PFSK-1 (cell line): Measurements from ENCODE around the gene ZNF740.

Experiments
- POLR2AphosphoS5 ChIP-seq: IDR thresholded peaks from 2 replicates; pipeline ENCODE4 v1.6.1; 2012; ENCODE audit warnings: low read depth, mild to moderate bottlenecking, control low read depth, low read length, moderate library complexity
- TF ChIP-seq, protein P1 (sequence below), 2 experiments: IDR thresholded peaks; 2 replicates each; pipeline versions ENCODE4 v1.6.1 to v1.8.0; 2011 to 2012; ENCODE audit warnings: low read depth in 2 of 2, low read length in 2 of 2, control low read depth in 1 of 2, inconsistent platforms in 1 of 2, mild to moderate bottlenecking in 1 of 2, moderate library complexity in 1 of 2; ENCODE audit not compliant: insufficient read depth in 1 of 2

DNA sequence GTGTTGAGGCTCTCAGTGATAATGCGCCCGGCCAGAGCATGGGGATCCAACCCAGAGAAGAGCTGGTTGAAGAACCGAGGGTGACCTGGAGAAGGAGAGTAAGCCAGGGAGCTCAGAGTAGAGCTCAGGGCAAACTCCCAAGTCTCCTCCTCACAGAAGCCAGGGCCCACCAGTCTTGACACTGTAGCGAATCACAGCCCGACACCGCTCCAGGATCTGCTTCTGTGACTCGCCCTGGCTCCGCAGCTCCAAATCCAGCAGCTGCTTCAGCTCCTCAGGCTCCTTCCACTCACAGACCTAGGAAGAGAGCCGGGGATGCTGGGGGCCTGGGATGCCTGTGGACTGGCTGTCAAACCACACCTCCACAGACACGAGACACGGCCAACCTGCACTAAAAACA, 8.2 kb upstream of the ZNF740 start:
- no peak for TF ChIP-seq POLR2AphosphoS5
- TF ChIP-seq, protein P1, sequence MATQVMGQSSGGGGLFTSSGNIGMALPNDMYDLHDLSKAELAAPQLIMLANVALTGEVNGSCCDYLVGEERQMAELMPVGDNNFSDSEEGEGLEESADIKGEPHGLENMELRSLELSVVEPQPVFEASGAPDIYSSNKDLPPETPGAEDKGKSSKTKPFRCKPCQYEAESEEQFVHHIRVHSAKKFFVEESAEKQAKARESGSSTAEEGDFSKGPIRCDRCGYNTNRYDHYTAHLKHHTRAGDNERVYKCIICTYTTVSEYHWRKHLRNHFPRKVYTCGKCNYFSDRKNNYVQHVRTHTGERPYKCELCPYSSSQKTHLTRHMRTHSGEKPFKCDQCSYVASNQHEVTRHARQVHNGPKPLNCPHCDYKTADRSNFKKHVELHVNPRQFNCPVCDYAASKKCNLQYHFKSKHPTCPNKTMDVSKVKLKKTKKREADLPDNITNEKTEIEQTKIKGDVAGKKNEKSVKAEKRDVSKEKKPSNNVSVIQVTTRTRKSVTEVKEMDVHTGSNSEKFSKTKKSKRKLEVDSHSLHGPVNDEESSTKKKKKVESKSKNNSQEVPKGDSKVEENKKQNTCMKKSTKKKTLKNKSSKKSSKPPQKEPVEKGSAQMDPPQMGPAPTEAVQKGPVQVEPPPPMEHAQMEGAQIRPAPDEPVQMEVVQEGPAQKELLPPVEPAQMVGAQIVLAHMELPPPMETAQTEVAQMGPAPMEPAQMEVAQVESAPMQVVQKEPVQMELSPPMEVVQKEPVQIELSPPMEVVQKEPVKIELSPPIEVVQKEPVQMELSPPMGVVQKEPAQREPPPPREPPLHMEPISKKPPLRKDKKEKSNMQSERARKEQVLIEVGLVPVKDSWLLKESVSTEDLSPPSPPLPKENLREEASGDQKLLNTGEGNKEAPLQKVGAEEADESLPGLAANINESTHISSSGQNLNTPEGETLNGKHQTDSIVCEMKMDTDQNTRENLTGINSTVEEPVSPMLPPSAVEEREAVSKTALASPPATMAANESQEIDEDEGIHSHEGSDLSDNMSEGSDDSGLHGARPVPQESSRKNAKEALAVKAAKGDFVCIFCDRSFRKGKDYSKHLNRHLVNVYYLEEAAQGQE (IDR thresholded peaks at IDR 0.05; ENCODE audit: insufficient read depth in 1 of 2, low read depth in 2 of 2, low read length in 2 of 2), result no peak
